HG03558 (cell line): Measurements from ENCODE around the gene UBTF.

Experiments
- ATAC-seq: cut with Tn5 transposase; IDR thresholded peaks from one replicate; pipeline ENCODE4 v1.9.1; 2021; ENCODE audit warnings: moderate number of reproducible peaks; ENCODE audit not compliant: unreplicated experiment; ENCODE audit errors: extremely low read depth

UBTF gene, protein sequence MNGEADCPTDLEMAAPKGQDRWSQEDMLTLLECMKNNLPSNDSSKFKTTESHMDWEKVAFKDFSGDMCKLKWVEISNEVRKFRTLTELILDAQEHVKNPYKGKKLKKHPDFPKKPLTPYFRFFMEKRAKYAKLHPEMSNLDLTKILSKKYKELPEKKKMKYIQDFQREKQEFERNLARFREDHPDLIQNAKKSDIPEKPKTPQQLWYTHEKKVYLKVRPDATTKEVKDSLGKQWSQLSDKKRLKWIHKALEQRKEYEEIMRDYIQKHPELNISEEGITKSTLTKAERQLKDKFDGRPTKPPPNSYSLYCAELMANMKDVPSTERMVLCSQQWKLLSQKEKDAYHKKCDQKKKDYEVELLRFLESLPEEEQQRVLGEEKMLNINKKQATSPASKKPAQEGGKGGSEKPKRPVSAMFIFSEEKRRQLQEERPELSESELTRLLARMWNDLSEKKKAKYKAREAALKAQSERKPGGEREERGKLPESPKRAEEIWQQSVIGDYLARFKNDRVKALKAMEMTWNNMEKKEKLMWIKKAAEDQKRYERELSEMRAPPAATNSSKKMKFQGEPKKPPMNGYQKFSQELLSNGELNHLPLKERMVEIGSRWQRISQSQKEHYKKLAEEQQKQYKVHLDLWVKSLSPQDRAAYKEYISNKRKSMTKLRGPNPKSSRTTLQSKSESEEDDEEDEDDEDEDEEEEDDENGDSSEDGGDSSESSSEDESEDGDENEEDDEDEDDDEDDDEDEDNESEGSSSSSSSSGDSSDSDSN

DNA sequence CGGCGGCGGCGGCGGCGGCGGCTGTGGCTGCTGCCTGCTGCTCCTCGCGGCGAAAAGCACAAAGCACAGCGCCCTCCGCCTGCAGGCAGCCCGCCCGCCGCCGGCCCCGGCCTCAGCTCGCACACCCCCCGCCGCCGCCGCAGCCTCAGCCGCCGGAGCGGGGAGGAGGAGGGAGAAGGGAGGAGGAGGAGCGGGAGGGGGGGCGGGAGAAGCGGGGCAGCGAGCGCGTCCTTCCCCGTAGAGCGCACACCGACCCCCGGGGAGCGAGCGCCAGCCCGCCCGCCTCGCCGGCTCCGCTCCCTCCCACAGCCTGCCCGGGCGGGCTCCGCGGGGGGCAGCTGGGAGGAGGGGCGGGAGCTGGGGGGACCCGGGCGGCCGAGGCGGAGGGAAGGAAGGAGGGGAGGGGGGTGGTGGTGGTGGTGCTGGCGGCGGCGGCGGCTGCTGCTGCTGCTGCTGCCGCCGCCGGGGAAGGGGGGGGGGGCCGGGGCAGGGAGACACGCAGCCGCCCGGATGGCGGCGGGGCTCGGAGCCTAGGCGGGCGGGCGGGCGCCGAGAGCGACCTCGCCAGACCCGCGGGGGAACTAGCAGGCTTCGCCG lies at the start of gene UBTF:
Gene UBTF (minus strand): TSS at position 60 of the 597 bp plus-strand sequence. CDS start 1,446 bp downstream, outside the sequence.
- no peak for ATAC-seq

DNA sequence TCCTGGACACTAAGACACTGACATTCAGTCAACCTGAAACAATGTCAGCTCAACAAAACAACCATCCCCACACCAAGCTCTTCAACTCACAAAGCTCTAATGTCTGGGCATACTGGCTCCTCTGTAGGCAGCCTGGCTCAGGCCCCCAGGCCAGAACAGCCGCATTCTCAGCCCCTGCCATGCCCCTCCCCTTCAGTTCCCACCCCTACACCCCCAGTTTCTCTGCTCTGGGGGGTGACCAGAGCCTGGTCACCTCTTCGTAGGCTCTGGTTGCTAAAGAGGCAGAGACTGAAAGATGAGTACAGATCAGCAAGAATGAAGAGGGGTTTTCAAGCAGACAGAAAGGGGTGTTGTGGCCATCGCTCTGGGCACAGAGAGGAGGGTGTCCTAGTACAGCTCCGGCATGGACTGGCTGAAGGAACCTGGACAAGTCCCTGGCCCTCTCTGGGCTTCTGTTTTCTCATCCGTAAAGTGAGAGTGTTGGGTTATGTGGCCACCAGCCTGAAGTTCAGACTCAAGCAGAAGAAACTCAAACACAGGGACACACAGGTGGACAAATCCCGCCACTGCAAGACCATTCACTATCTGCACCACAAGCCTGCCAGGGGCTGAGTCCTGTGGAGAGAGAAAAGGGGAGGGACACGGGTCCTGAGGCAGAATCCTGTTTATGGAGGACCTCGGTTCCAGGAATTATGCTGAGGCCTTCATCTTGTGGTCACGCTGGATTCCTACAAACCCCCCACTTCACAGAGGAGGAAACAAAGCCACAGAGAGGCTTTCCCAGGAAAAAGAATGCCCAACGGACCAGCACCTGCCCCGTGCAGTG lies 49.4 kb upstream of the UBTF start:
- no peak for ATAC-seq

DNA sequence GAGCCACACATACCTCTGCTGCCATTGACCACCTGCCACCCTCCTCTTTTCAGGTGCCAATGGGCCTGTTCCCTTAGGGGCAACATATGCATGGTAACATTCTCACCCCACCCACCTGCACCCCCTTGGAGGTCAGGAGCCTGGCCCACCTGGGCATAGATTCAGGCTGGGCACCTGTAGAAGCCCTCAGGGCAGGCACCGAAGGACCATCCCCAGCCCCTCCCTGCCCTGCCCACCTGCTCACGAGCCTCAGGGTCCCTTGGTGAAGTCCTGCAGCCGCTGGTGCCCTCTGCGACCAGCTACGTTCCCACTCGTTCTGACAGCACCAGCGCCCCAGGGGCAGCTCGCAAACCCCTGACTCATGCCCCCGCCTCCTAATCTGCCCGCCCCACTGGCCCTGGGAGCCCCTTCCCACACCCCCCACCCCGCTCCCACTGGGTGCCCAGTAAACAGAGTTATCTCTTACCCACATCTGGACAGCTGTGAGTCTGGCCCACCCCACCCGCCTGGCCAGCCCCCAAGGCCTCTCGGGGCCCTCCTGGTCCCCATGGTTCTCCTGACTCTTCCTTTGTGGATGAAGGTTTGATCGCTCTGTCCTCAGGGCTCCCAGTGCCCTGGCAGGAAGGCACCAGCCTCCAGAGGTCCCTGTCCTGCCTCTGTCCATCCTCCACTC lies 48.5 kb upstream of the UBTF start, which contains the start of gene SLC4A1:
Gene SLC4A1 (minus strand): TSS at position 318 of the 673 bp plus-strand sequence. CDS start 5,269 bp downstream, outside the sequence.
- no peak for ATAC-seq

DNA sequence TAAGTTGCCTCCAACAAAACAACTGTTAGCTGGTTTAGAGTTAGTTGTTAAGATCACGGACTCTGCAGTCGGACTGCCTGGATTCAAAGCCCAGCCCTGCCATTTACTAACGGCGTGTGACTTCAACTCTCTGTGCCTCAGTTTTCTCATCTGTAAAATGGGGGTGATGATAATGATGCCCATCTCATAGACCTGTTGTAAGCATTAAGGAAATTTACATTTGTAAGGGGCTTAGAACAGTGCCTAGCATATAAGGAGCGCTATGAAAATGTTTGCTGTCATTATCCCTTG lies 47.6 kb upstream of the UBTF start:
- ATAC-seq = no peak

DNA sequence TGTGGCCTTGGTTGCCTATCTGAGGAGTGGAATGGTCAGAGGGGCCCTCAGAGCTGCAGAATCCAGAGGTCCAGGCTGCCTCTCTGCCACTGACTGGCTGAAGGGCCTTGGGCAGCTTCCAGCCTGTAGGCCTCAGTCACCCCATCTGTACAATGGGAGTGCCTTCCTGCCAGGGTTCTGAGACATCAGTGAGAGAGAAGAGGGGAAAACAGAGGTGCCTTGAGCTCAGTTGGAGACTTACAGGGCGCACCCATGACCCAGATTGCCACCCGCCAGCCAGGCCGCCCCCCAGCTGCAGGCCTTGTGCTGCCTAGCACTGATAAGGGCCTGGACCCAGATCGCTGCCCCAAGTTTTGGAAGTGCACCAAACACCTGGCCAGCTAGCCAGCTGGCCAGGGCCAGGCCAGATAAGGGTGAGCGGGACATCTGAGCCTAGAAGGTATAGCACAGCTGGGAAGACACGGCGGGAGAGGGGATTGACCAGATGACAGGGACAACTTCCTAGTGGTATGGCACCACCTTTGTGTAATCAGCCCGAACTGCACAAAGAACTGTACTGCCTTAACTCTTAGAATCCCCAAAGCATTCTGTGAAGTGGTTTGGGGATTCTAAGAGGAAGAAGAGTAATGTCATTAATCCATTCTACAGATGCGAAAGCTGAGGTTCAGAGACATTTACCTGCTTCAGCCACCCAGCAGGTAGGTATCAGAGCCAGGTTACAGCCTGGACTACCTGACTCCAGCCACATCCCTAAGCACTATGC lies 47.1 kb upstream of the UBTF start:
- ATAC-seq = no peak

DNA sequence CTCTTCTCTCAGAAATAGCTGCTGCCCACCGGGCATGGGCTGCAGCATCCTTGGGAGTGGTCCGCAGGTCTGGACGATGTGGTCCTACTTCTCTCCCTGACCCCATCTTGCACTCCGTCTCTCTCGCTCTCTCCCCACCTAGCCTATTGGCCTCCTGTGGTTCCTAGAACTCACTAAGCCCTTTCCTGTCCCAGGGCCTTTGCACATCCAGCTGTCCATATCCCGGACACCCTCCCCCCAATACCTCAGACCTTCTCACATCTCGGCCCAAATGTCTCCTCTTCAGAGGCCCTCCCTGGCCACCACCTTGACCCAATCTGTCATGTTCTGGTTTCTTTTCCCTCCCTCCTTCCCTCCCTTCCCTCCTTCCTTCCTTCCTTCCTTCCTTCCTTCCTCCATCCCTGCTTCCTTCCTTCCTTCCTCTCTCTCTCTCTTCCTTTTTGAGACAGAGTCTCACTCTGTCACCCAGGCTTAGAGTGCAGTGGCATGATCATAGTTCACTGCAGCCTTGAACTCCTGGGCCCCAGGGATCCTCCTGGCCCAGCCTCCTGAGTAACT lies 43.9 kb upstream of the UBTF start:
- no peak for ATAC-seq

DNA sequence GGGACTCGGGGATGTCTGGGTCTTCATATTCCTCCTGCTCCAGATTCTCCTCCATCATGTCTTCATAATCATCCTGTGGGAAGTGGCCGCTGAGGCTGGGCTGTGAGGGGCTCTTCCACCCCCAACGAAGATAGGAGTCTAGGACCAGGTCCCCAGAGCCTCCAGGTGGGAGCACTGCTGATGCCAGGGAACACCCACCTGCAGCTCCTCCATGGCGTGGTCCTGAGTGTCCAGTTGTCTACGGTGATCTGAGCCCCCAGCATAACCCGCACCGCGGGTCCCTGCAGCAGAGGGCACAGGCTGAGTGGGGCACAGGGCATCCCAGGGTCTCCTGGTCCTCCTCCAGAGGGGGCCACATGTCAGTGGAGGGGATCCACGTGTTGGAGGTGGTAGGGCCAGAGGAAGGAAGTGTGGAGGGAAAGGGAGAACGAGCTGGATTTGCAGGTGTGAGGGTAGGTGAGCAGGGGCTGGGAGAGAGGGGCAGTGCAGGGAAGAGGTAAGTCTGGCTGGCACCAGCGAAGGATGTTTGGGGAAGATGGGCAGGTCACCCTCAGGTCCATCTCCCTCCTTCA lies 43.3 kb upstream of the UBTF start:
- no peak for ATAC-seq

DNA sequence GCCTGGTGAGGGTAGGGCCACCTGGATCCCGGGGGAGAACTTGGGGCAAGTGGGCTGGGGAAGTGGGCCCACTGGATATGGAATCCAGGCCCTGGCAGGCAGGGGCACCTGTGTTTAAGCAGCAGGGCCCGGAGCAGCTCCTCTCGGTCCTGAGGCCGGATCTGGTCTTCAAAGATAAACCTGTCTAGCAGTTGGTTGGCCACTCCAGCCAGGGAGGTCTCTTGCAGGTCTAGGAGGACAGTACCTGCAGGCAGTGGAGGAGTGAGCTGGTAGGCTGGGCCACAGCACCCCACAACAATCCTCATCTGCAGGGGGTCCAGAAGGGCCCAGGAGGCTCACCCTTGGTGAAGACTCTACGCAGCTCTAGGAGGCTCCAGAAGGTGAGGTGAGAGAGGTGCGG lies 40.8 kb upstream of the UBTF start:
- no peak for ATAC-seq

DNA sequence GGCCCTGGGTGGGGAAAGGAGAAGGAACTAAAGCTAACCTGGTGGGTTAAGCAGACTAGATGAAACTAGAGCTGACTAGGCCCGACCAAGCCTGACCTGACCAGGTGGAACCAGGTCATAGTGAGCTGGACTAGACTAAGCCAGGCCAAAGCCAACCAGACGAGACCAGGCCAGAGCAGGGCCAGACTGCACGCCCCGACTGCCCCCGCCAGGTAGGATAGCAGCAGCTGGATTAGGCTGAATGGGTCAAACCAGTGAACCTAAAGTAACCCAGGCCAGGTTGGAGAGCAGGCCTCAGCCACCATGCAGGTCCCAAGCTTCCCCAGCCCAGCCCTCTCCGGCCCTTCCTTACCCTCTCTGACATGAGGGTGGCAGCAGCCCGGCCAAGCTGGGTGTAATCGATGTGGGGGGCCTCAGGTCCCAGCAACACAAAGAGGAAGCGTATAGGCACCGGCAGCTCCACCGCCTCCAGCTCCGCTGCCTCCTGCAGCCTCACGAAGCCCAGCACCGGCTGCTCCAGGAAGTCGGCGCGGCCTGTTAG lies 39.4 kb upstream of the UBTF start:
- no peak for ATAC-seq

DNA sequence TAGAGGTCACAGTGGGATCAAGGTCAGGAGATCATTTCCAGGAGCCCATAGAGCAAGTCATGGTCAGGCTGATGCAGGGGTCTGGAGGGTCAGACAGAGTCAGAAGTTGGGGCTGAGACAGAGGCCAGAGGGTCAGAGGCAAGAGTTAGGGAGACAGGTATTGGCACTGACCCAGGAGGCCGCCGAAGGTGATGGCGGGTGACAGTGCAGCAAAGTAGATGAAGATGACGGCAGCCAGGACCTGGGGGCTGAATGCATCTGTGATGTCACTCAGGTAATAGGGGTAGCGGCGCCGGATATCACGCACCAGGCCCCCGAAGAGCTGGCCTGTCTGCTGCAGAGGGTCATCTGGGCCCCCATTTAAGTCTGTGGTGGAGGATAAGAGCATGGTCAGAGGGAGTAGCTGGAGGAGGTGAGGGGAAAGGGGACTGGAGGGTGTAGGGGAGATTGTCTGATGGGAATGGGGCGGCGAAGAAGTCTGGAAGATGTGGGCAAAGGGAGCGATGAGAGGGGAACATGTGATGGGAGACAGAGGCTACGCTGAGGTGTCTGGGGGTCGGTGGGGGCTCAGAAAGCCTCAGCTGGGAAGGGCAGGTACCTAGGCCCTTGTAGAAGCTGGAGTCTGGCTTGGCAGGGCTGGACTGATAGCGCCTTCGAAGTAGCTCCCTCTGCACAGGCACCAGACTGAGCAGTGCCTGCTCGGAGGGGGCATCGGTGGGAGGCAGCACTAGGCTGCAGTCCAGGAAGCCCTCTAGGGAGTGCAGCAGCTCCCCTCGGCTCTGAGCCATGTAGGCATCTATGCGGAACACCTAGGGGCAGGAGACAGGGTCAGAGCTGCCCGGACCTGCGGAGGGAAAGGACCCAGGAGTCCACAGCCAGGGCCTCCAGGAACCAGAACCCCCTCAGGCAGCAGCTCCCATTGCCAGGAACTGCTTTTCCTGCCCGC lies 38.6 kb upstream of the UBTF start:
- ATAC-seq = no peak

DNA sequence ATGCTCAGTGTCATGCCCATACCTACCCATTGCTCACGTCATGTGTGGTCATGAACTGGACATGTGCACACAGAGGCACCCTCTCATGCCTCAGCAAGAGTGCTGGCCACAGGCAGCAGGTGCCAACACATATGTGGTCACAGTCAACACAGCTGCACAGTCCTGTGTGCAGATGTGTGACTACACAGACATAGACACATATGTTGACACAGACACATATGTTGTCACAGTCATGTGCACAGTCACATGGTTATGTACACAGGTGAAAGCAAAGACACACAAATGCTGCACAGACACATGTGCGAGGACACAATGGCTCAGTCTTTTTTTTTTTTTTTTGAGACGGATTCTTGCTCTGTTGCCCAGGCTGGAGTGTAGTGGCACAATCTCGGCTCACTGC lies 37.2 kb upstream of the UBTF start:
- no peak for ATAC-seq

DNA sequence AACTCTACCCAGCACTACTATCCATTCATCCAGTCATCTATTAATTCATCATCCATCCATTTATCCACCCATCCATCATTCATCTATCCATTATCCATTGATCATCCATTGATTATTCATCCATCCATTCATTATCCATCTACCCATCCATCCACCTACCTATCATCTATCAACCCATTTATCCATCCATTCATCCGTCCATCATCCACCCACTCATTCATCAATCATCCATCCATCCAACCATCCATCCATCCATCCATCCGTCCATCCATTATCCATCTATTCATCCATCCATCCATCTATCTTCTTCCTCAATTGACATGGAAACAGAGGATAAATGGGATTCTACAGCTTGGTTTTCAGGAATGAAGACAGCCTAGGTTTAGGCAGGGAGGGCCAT lies 36.4 kb upstream of the UBTF start:
- no peak for ATAC-seq

DNA sequence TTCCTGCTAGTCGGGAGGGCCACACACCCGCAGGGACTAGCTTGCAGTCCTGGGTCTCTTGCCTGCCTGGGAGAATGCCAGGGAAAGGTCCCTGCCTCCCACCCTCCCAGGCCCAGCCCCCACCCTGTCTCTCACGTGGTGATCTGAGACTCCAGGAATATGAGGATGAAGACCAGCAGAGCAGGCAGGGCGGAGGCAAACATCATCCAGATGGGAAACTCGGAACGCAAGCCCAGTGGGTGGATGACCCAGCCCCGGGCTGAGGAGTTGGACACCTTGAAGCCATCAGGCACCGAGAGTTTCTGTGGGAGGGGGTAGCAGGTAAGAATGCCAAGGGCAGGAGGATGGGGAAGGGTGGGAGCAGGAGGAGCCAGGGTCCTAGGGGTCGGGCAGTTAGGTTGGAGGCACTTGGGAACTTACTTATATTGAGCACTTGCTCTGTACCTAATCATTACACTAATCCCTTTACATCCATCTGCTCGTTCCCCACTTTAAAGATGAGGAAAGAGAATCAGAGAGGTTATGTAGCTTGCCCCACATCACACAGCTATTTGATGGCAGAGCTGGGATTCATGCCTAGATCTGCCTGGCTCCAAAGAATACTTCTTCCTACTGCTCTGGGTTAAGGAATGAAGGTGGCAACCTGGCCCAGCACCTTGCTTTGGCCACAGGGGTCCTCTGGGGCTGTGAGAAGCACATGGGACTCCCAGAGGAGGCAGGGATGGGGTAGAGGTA lies 35.1 kb upstream of the UBTF start:
- no peak for ATAC-seq

DNA sequence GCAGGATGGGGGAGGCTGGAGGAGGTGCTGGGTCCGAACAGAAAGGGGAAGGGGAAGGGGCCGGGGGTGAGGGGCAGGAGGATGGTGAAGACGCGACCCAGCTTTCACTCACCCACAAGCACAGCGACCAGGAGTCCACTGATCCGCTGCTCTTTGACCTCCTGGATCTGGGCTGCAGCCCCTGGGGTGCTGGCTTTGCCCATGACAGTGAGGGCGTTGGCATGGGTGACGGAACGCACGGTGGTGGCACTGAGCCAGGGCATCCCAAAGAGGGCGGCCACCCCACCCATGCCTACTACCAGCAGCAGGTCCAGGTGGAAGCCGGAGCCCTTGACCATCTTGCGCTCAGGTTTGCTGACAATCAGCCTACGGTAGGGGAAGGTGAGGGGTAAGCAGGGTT lies 33.5 kb upstream of the UBTF start:
- ATAC-seq = no peak

DNA sequence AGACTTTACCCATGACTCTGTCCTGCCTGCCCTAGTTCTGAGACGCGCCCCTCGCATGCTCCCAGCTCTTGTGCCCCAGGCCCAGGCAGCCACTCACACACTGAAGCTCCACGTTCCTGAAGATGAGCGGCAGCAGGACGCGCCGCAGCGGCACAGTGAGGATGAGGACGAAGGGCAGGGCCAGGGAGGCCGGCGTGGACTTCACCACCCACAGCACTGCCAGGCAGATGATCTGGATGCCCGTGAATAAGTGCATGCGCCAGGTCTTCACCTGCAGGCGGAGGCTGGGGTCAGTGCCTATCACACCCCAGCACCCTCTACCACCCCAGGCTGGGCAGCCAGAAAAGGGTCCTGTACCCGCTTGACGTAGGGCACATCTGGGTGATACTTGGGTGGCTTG lies 31.6 kb upstream of the UBTF start:
- no peak for ATAC-seq

DNA sequence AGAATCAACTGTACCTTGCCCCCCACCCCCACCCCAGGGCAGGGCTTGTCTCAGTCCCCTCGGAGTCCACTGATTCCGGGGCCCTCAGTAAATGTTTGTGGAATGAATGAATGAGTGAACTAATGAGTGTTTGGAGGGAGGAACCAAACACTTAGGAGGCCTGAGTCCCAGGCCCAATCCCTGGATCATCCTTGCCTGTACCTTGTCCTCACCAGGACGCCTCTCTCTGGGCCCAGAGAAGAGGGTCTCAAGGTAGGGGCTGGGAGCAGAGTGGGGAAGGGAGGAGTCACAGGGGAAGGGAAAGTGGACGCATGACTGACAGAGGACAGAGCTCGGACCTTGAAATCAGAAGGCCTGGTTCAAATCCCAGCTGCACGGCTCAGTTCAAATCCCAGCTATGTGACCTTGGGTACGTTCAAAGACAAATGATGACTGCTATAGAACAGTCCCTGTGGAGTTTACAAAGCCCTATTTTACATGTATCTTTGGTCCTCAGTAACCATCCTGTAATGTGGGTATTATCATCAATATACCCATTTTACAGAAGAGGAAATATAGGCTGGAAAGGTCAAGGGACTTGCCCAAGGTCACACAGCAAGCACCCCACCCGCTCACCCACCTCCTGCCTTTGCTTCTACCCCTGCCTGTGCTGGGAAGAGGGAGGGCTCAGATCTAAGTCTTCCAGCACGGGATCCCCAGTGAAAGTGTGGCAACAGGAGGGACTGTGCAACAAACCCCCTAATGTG lies 30.2 kb upstream of the UBTF start:
- ATAC-seq = no peak
